Measurements from ENCODE around the gene ADARB2. TPM values are rescaled to one million over a fixed set of nuclear protein-coding genes. Genes with fewer than 3 reads are reported as not detected.
A peak's percentile ranks its signal among the peaks of the same experiment; 100 is the strongest.
"Not testable (repeated sequence)": the region's sequence is repeated elsewhere in the genome, so short reads cannot be mapped to it uniquely, and the experiment has no call there.

Gene ADARB2
- total RNA-seq, 3 donors from 2014 or later, result 0.03 to 0.05 TPM; not detected in 1

GRCh38 chr10:1344408-1344807 is 392.9 kb downstream of the ADARB2 start:
- DNase-seq (no peak), ATAC-seq (no peak)
- Mint-ChIP-seq H3K27me3 (ENCODE audit: low read depth) (peaks cover 3% of the 10 kb centered on the region), H3K9me3 (no peaks in the 10 kb centered on the region), H3K36me3 (ENCODE audit: insufficient read depth) (no peaks in the 10 kb centered on the region), H3K4me3 (no peak overlapping the region), H3K4me1 (ENCODE audit: low read depth) (no peaks in the 10 kb centered on the region)

- Mint-ChIP-seq H3K4me3 (no peak overlapping the region), H3K27me3 (ENCODE audit: low read depth) (peaks cover 2% of the 10 kb centered on the region), H3K4me1 (ENCODE audit: low read depth) (no peaks in the 10 kb centered on the region), H3K36me3 (ENCODE audit: insufficient read depth) (no peaks in the 10 kb centered on the region), H3K9me3 (no peaks in the 10 kb centered on the region)
- DNase-seq (no peak), ATAC-seq (no peak)
Observed at GRCh38 chr10:1343176-1343575, 394.1 kb downstream of the ADARB2 start.

- H3K4me3 Mint-ChIP-seq; H3K4me1 Mint-ChIP-seq (ENCODE audit: low read depth); H3K27me3 Mint-ChIP-seq (ENCODE audit: low read depth); ATAC-seq; DNase-seq; H3K9me3 Mint-ChIP-seq; H3K36me3 Mint-ChIP-seq (ENCODE audit: insufficient read depth): not testable (repeated sequence)
Observed at GRCh38 chr10:1341052-1341451, 396.3 kb downstream of the ADARB2 start.

GRCh38 chr10:1339396-1339795 is 397.9 kb downstream of the ADARB2 start:
- Mint-ChIP-seq H3K4me1 (ENCODE audit: low read depth) (no peaks in the 10 kb centered on the region), H3K36me3 (ENCODE audit: insufficient read depth) (no peaks in the 10 kb centered on the region), H3K4me3 (no peak overlapping the region), H3K27me3 (ENCODE audit: low read depth) (peaks cover 14% of the 10 kb centered on the region), H3K9me3 (no peaks in the 10 kb centered on the region)
- DNase-seq, result no peak
- ATAC-seq, result no peak

GRCh38 chr10:1335642-1336041 is 401.7 kb downstream of the ADARB2 start:
- H3K36me3 Mint-ChIP-seq (ENCODE audit: insufficient read depth), result no peaks in the 10 kb centered on the region
- H3K27me3 Mint-ChIP-seq (ENCODE audit: low read depth), result peaks cover 14% of the 10 kb centered on the region
- H3K4me3 Mint-ChIP-seq, result no peak overlapping the region
- no peaks in the 10 kb centered on the region for H3K9me3 Mint-ChIP-seq
- no peak for ATAC-seq
- DNase-seq, result no peak
- H3K4me1 Mint-ChIP-seq (ENCODE audit: low read depth), result no peaks in the 10 kb centered on the region

- Mint-ChIP-seq H3K4me1 (ENCODE audit: low read depth) (no peaks in the 10 kb centered on the region), H3K4me3 (no peak overlapping the region), H3K9me3 (no peaks in the 10 kb centered on the region), H3K27me3 (ENCODE audit: low read depth) (peaks cover 16% of the 10 kb centered on the region), H3K36me3 (ENCODE audit: insufficient read depth) (no peaks in the 10 kb centered on the region)
- DNase-seq (no peak), ATAC-seq (no peak)
Observed at GRCh38 chr10:1333981-1334380, 403.3 kb downstream of the ADARB2 start.

- H3K4me1 Mint-ChIP-seq (ENCODE audit: low read depth), result no peaks in the 10 kb centered on the region
- H3K27me3 Mint-ChIP-seq (ENCODE audit: low read depth), result peaks cover 14% of the 10 kb centered on the region
- DNase-seq (no peak), ATAC-seq (no peak)
- H3K9me3 Mint-ChIP-seq, result no peaks in the 10 kb centered on the region
- no peaks in the 10 kb centered on the region for H3K36me3 Mint-ChIP-seq (ENCODE audit: insufficient read depth)
- no peak overlapping the region for H3K4me3 Mint-ChIP-seq
Observed at GRCh38 chr10:1331560-1331959, 405.8 kb downstream of the ADARB2 start.

- peaks cover 12% of the 10 kb centered on the region for H3K27me3 Mint-ChIP-seq (ENCODE audit: low read depth)
- H3K4me1 Mint-ChIP-seq (ENCODE audit: low read depth), result no peaks in the 10 kb centered on the region
- no peaks in the 10 kb centered on the region for H3K9me3 Mint-ChIP-seq
- DNase-seq (no peak), ATAC-seq (no peak)
- no peaks in the 10 kb centered on the region for H3K36me3 Mint-ChIP-seq (ENCODE audit: insufficient read depth)
- H3K4me3 Mint-ChIP-seq, result no peak overlapping the region
Observed at GRCh38 chr10:1329622-1330021, 407.7 kb downstream of the ADARB2 start.

- DNase-seq (no peak), ATAC-seq (no peak)
- Mint-ChIP-seq H3K36me3 (ENCODE audit: insufficient read depth) (no peaks in the 10 kb centered on the region), H3K4me3 (no peak overlapping the region), H3K9me3 (no peaks in the 10 kb centered on the region), H3K4me1 (ENCODE audit: low read depth) (no peaks in the 10 kb centered on the region), H3K27me3 (ENCODE audit: low read depth) (peaks cover 11% of the 10 kb centered on the region)
Observed at GRCh38 chr10:1328981-1329614, 408.2 kb downstream of the ADARB2 start.

- Mint-ChIP-seq H3K27me3 (ENCODE audit: low read depth) (peaks cover 11% of the 10 kb centered on the region), H3K9me3 (no peaks in the 10 kb centered on the region), H3K4me1 (ENCODE audit: low read depth) (no peaks in the 10 kb centered on the region), H3K4me3 (no peak overlapping the region), H3K36me3 (ENCODE audit: insufficient read depth) (no peaks in the 10 kb centered on the region)
- DNase-seq (no peak), ATAC-seq (no peak)
Observed at GRCh38 chr10:1328161-1328823, 409.0 kb downstream of the ADARB2 start.

- no peak for ATAC-seq
- no peak for DNase-seq
- Mint-ChIP-seq H3K9me3 (no peaks in the 10 kb centered on the region), H3K36me3 (ENCODE audit: insufficient read depth) (no peaks in the 10 kb centered on the region), H3K4me1 (ENCODE audit: low read depth) (no peaks in the 10 kb centered on the region), H3K4me3 (no peak overlapping the region), H3K27me3 (ENCODE audit: low read depth) (peaks cover 11% of the 10 kb centered on the region)
Observed at GRCh38 chr10:1327759-1328158, 409.6 kb downstream of the ADARB2 start.

- H3K27me3 Mint-ChIP-seq (ENCODE audit: low read depth), result peaks cover 15% of the 10 kb centered on the region
- not testable (repeated sequence) for H3K4me3 Mint-ChIP-seq; ATAC-seq; H3K36me3 Mint-ChIP-seq (ENCODE audit: insufficient read depth); DNase-seq; H3K9me3 Mint-ChIP-seq; H3K4me1 Mint-ChIP-seq (ENCODE audit: low read depth)
Observed at GRCh38 chr10:1326514-1326913, 410.8 kb downstream of the ADARB2 start.

GRCh38 chr10:1324903-1325302 is 412.4 kb downstream of the ADARB2 start:
- Mint-ChIP-seq H3K9me3 (no peaks in the 10 kb centered on the region), H3K36me3 (ENCODE audit: insufficient read depth) (no peaks in the 10 kb centered on the region), H3K4me1 (ENCODE audit: low read depth) (no peaks in the 10 kb centered on the region), H3K4me3 (no peak overlapping the region), H3K27me3 (ENCODE audit: low read depth) (peaks cover 20% of the 10 kb centered on the region)
- no peak for DNase-seq
- ATAC-seq, result no peak

GRCh38 chr10:1323951-1324350 is 413.4 kb downstream of the ADARB2 start:
- Mint-ChIP-seq H3K4me3 (no peak overlapping the region), H3K36me3 (ENCODE audit: insufficient read depth) (no peaks in the 10 kb centered on the region), H3K4me1 (ENCODE audit: low read depth) (no peaks in the 10 kb centered on the region), H3K9me3 (no peaks in the 10 kb centered on the region), H3K27me3 (ENCODE audit: low read depth) (peaks cover 21% of the 10 kb centered on the region)
- DNase-seq, result no peak
- ATAC-seq, result peak; percentile 66 to 81

GRCh38 chr10:1320739-1321320 is 416.5 kb downstream of the ADARB2 start:
- Mint-ChIP-seq H3K36me3 (ENCODE audit: insufficient read depth) (no peaks in the 10 kb centered on the region), H3K9me3 (no peaks in the 10 kb centered on the region), H3K4me3 (no peak overlapping the region), H3K27me3 (ENCODE audit: low read depth) (peaks cover 31% of the 10 kb centered on the region), H3K4me1 (ENCODE audit: low read depth) (no peaks in the 10 kb centered on the region)
- no peak for DNase-seq
- ATAC-seq, result peak; percentile 25 to 39
